IPS DF 4.7 (cell line): Measurements from ENCODE around the gene RBM19.
"Not testable (repeated sequence)": the region's sequence is repeated elsewhere in the genome, so short reads cannot be mapped to it uniquely, and the experiment has no call there.

Source experiments
- DNase-seq: peaks from one replicate; pipeline ENCODE4 v3.0.0-alpha.2; 2013; ENCODE audit warnings: low spot score; ENCODE audit errors: extremely low read depth

The RBM19 gene, protein sequence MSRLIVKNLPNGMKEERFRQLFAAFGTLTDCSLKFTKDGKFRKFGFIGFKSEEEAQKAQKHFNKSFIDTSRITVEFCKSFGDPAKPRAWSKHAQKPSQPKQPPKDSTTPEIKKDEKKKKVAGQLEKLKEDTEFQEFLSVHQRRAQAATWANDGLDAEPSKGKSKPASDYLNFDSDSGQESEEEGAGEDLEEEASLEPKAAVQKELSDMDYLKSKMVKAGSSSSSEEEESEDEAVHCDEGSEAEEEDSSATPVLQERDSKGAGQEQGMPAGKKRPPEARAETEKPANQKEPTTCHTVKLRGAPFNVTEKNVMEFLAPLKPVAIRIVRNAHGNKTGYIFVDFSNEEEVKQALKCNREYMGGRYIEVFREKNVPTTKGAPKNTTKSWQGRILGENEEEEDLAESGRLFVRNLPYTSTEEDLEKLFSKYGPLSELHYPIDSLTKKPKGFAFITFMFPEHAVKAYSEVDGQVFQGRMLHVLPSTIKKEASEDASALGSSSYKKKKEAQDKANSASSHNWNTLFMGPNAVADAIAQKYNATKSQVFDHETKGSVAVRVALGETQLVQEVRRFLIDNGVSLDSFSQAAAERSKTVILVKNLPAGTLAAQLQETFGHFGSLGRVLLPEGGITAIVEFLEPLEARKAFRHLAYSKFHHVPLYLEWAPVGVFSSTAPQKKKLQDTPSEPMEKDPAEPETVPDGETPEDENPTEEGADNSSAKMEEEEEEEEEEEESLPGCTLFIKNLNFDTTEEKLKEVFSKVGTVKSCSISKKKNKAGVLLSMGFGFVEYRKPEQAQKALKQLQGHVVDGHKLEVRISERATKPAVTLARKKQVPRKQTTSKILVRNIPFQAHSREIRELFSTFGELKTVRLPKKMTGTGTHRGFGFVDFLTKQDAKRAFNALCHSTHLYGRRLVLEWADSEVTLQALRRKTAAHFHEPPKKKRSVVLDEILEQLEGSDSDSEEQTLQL

DNA sequence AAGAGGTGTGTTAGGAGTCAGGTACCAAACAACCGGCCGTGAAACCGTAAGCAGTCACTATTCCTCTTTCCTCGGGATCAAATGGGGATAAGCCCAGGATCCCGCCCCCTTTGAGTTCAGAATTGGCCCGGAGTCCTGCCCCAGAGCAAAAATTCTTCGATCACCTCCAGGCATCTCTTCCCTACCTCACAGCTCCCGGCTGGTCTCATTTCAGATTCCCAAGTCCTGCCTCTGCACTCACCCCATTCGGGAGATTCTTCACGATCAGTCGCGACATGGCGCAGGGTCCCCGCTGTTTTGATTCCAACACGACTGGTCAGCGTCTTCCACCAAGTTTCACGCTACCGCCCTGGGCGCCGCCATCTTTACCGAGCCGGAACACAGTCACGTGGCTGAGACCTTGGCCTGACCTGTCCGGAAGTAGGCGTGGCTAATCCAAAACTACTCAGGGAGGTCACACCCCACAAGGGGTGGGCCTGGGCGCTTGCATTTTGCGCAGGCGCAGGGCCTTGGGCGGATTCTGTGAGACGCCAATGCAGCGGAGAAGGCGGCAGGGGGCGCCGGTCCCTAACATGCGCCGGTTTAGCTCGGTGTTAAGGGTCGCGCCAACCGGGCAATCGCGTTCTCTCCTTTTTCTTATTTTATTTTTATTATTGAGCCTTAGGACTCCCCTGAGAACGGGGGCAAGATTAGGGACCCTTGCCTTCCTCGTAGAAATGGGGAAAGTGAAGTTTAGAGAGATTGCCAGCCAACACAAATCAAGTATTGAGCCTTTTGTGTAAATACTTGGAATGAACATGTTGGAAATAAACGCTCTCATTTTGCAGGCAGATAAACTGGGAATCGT lies at the start of gene RBM19:
Gene RBM19 (minus strand): TSS at position 375 of the 847 bp plus-strand sequence. CDS start 98 bp downstream, at position 277.
- DNase-seq = peak; percentile 97

DNA sequence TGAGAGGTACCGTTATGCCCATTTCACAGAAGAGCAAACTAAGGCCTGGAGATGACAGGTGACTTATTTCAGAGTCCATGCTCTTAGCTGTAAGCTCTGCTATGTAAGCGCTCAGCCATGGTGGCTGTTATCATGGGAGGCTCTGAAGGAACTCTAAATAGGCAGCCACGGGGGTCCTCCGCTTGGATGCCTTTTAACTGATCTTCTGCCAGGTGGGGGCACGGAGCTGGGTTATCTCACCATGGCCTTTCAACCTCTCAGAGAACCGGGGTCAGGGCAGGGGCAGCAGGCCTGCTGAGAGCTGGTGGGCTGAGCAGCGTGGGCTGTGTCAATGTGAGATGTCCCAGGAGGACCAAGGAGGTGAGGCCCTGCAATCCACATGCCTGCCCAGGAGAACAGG lies 49.7 kb upstream of the RBM19 start:
- no peak for DNase-seq

DNA sequence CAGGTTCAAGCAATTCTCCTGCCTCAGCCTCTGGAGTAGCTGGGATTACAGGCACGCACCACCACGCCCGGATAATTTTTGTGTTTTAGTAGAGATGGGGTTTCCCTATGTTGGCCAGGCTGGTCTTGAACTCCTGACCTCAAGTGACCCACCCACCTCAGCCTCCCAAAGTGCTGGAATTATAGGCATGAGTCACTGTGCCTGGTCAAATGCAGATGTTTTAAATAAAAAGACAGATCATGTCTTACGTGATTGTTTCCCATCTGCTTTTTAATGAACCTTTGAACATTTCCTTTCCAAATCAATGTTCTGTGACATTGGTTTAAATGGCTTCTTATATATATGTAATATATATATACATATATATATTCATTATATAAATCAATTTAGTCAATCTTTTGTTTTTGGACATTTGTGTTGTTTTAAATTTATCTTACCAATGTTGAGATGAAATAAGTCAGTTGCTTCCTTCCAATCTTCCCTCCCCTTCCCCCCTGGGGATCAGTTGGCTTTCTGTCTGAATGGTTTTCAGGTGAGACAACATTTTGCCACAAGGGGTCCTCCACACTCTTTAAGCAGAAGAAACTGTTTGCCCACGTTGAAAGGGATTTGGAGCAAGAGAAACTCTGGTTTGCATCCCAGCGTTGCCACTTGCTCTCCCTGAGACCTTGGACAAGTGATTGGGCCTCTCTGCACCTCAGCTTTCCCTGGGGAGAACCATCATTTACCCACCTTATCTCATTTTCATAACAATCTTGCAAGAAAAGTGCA lies 47.6 kb upstream of the RBM19 start:
- peak; percentile 76 for DNase-seq

DNA sequence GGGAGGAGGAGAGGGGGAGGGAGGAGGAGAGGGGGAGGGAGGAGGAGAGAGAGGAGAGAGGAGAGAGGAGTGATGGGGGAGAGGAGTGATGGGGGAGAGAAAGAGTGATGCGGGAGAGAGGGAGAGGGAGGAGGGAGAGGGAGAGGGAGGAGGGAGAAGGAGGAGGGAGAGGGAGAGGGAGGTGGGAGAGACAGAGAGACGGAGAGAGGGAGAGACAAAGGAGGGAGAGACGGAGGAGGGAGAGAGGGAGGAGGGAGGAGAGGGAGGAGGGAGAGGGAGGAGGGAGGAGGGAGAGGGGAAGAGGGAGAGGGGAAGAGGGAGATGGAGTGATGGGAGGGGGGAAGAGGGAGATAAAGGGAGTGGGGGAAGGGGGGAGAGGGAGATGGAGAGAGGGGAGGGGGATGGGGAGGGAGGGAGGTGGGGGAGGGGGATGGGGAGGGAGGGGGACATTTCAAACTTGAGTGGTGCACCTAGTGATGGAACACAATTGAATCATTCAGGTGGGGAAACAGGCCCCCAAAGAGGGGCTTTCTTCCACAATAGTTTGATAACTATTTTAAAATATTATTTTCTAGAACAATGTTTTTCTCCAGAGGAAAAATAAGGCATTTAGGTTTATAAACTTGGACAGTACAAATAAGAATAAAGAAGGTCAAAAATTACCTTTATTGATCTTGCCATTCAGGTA lies 46.8 kb upstream of the RBM19 start:
- no peak for DNase-seq

DNA sequence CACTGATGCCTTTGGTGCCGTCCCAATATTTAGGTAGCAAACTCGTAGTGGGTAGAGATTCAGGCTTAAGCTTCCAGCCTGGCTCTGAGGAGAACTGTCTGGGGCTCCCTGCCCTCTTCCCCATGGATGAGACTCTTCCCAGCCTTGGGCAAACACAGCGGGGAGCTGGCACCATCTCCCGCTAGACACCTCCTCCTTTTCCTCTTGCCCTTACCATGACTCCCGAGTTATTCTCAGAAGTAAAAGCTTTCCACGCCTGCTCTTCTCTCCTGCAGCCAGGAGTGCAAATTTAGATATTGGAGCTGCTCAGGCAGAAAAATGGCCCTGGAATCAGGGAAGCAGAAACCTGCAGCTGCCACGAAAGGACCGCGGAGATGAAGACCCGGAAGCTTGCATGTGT lies 45.6 kb upstream of the RBM19 start:
- no peak for DNase-seq

DNA sequence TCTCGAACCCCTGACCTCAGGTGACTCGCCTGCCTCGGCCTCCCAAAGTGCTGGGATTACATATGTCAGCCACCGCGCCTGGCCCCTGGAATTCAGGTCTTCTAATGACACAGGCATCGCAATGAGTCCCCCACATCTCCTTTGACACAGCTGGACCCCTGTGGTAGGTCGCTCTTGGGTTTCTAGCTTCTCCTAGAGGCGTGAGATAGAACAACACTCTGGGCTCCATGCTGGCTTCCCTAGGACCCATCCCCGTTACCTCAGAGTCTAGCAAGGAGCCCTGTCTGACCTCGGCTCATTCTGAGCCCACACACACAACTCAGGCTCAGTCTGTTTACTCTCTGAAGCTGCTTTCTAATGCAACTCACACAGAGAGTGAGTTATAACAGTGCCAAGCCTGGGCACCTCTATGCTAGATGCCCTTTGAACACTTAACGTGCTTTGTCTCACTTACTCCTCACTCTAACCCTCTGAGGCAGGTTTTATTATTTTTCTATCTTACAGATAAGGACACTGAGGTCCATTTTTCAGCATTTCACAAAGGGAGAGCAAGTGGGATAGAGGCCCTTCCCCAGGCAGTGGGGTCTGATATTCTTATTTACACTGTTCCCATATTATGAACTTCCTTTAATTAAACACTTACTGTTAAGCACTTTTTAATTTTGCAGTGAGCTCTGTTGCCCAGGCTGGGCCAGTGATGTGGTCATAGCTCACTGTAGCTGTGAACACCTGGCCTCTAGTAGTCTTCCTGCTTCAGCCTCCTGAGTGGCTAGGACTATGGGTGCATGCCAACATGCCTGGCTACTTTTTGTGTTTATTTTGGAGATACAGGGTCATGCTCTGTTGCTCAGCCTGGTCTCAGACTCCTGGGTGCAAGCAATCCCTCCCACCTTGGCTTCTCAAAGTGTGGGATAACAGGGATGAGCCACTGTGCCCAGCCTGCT lies 40.6 kb upstream of the RBM19 start:
- no peak for DNase-seq

DNA sequence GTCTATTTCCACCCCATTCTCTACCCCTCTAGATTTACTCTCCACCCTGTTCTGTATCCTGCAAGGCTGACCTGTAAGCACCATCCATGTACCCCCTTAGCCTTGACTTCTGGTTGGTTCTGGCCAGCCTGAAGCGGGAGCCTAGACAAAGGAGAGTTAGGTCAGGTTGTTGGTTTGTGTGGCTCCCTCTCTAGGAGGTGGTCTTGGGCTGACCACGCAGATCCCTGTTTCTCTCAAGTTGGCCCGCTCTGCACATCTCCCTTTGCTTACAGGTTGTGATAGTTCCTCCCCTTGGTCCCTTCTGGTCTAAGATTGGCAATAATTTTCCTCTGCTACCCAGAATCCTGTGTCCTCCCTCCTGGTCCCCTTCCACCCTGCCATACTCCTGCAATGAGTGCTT lies 38.3 kb upstream of the RBM19 start:
- no peak for DNase-seq

DNA sequence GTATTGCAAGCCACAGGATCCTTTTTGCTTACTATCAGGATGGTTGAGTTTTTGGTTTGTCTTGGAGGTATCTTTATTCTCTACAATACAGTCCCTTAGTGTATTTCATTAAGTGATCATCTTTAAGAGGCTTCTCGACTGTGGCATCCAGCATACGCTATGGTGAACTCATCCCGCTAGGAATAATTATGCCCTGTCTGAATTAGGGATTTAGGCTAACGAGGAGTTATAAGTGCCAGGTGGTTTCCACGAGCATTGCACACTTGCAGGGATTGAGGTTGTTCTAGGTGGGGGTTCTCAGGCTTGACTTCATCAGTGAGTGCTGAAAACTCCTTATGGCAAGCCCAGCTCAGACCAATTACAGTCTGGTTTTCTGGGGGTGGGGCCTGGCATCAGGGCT lies 37.2 kb upstream of the RBM19 start:
- no peak for DNase-seq

DNA sequence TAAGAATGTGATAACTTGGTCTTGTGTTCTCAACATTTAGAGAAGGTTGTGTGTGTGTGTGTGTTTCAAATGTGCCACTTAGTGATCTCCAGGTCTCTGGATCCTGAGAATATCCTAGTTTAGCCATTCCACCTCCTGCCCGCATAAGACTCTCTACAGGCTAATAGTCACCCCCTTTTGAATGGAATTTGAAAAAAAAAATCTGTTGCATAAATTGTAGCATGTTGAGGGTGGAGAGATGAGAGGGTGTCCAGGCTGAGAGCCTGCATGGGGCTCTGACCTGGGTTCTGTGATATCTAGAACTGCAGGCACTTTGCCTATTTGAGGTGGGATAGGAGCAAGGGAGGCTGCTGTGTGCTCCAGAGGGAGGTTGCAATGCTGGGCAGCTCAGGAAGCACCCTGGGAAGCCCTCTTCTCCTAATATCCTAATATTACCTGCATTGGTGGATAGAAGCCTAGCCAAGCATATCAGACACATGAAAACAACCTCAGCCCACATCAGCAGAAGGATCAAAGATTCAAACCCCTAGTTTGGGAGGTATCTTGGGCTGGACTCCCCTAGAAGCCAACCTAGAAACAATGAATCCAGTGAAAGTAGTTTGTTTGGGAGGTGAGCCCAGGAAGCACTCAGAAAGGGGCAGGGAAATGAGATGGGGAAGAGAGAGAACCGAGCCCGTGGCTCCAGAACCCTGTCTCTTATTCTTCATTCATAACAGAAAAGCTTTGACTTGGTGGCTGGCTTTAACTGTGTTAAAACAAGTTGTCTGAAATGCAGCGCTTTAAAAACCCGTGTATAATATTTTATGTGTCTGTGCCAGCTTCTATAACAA lies 35.6 kb upstream of the RBM19 start:
- no peak for DNase-seq

DNA sequence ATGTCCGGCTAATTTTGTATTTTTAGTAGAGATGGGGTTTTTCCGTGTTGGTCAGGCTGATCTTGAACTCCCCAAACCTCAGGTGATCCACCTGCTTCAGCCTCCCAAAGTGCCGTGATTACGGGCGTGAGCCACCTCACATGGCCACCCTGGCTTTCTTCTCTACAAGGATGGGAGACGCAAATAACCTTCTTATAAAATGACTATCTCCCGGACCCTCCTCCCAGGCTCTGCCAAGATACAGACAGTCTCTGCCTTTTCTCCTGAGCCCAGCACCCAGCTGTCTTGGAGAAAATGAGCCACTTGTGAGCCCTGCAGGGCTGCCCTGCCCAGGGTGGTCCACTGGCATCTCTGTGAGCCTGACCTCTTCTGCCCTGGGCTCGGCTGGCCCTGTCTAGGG lies 34.7 kb upstream of the RBM19 start:
- no peak for DNase-seq

DNA sequence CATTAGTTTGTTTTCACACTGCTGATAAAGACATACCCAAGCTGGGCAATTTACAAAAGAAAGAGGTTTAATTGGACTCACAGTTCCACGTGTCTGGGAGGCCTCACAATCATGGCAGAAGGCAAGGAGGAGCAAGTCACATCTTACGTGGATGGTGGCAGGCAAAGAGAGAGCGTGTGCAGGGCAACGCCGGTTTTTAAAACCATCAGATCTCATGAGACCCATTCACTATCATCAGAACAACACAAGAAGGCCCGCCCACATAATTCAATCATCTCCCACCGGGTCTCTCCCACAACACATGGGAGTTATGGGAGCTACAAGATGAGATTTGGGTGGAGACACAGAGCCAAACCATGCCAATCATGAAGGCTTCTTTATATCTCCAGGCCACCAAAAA lies 34.1 kb upstream of the RBM19 start:
- DNase-seq = not testable (repeated sequence)

DNA sequence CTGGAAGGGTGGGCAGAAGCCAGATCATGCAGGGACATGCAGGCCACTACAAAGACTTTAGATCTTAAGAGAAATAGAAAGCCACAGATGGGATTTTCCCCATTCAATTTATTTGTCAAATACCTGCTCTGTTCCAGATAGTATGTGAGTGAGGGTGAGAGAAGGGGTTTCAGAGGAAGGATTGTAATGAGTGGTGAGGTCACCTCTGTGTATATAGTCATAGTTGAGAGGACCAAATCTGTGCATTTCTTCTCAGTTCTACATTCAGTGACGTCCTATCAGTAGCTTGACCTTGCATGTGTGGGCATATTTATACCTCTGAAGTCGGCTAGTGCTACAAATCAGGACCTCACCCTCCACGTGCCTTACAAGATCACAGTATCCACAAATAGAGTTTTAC lies 31.2 kb upstream of the RBM19 start:
- DNase-seq = no peak

DNA sequence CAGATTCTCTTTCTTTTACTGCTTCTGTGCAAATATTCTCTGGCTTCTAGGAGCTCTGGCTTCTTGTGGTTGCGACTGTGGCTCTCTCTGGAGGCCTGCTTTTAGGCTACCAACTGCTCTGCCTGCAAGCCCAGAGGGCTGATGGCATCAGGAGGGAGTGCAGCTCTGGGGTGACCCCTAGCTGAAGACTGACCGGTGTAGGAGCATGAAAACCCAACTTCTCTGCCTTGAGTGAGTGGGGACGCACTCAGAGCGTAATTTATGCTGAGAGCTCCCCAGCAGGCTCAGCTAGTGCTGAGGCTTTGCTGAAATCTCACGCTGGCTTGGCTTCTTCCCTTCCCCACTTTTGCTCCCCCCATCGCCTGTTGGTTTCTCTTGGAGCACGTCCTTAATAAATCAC lies 29.9 kb upstream of the RBM19 start:
- peak; percentile 51 for DNase-seq

DNA sequence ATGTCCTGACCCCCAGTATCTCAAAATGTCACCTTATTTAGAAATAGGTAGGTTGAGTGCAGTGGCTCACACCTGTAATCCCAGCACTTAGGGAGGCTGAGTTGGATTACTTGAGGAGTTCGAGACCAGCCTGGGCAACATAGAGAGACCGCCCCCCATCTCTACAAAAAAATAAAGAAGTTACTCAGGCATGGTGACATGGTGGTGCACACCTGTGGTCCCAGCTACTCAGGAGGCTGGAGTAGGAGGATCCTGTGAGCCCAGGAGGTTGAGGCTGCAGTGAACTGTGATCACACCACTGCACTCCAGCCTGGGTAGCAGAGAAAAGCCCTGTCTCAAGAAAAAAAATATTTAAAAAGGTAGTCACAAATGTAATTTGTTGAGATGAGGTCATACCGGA lies 27.9 kb upstream of the RBM19 start:
- DNase-seq = no peak

DNA sequence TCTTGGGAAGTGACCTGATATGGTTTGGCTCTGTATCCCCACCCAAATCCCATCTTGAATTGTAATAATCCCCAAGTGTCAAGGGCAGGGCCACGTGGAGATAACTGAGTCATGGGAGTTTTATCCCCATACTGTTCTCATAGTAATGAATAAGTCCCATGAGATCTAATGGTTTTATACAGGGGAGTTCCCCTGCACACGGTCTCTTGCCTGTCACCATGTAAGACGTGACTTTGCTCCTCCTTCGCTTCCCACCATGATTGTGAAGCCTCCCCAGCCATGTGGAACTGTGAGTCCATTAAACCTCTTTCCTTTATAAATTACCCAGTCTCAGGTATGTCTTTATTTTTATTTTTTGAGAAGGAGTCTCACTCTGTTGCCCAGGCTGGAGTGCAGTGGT lies 26.6 kb upstream of the RBM19 start:
- DNase-seq = not testable (repeated sequence)

DNA sequence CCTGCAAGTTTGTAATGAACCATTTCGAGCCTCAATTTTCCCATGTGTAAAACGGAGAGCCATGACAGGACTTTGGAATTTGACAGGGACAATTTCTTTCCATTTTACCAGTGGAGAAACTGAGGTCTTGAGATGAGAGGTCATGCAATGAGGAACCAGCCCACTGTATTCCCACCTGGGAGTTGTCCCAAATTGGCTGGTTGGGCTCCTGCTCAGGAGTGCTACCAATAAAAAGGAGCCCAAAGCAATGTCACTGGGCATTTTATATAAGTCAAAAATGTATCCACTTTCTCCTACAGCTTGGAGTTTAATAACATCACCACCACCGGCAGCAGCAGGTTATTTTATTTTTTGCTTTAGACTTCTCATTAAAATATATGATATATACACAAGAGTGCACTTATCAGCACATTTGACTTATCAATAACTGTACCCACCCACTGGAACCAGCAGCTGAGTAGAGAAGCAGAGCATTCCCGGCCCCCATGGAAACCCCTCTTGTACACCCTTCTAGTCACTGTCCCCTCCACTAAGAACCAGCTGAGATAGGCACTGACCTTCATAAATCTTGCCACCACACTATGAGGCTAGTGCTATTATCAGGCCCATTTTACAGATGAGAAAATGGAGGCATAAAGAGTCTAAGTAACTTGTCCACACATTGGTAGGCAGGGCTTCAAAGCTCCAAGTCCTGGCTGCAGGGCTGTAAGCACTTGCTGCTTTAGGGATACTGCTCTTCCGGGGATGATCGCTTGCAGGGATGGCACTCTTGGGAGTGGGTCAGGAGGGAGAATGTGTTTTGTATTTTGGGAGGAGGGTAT lies 25.3 kb upstream of the RBM19 start:
- DNase-seq = no peak
